Effector CD8-positive, alpha-beta T cell (primary cell): ENCODE results near the gene SNRPA.

Experiments
- DNase-seq: peaks from one replicate; lab custom pipeline; 2025; lab: John Stamatoyannopoulos, UW
- total RNA-seq, 4 experiments: gene quantifications; one replicate each; lab custom pipeline; 2026; lab: John Stamatoyannopoulos, UW

Gene SNRPA
- total RNA-seq: 41.7 to 63.1 (median 42.5) reads per million in 4 experiments

- DNase-seq: peak; percentile 91
Measured at GRCh38 chr19:40750874-40751537, at the start of gene SNRPA. SNRPA (plus strand) TSS chr19:40751203; CDS start chr19:40751409, 206 bp downstream.

- no peak for DNase-seq
Measured at GRCh38 chr19:40701758-40702157, 49.2 kb upstream of the SNRPA start.

GRCh38 chr19:40702337-40703012, 48.5 kb upstream of the SNRPA start:
- DNase-seq: no peak

GRCh38 chr19:40703029-40703755, 47.8 kb upstream of the SNRPA start:
- DNase-seq: no peak

- no peak for DNase-seq
Measured at GRCh38 chr19:40704491-40705361, 46.3 kb upstream of the SNRPA start.

GRCh38 chr19:40705362-40705651, 45.7 kb upstream of the SNRPA start:
- no peak for DNase-seq

- DNase-seq: no peak
Measured at GRCh38 chr19:40705950-40706619, 44.9 kb upstream of the SNRPA start.

- no peak for DNase-seq
Measured at GRCh38 chr19:40707615-40708014, 43.4 kb upstream of the SNRPA start.

GRCh38 chr19:40709817-40710216, 41.2 kb upstream of the SNRPA start:
- DNase-seq: no peak

GRCh38 chr19:40713939-40714338, 37.1 kb upstream of the SNRPA start:
- no peak for DNase-seq

- peak; percentile 89 for DNase-seq
Measured at GRCh38 chr19:40714441-40715299, 36.3 kb upstream of the SNRPA start.

GRCh38 chr19:40716031-40716481, 34.9 kb upstream of the SNRPA start:
- peak; percentile 41 for DNase-seq

- DNase-seq: peak; percentile 100
Measured at GRCh38 chr19:40716482-40717324, 34.3 kb upstream of the SNRPA start, which contains the start of the genes COQ8B and ITPKC. COQ8B (minus strand) TSS chr19:40716886; CDS start chr19:40714632, 2,254 bp downstream. ITPKC (plus strand) TSS chr19:40717112; CDS start chr19:40717136, 24 bp downstream.

- no peak for DNase-seq
Measured at GRCh38 chr19:40717325-40717879, 33.6 kb upstream of the SNRPA start.

- DNase-seq: no peak
Measured at GRCh38 chr19:40717880-40718773, 32.9 kb upstream of the SNRPA start.

- no peak for DNase-seq
Measured at GRCh38 chr19:40718774-40719391, 32.1 kb upstream of the SNRPA start.

GRCh38 chr19:40719414-40719894, 31.5 kb upstream of the SNRPA start:
- no peak for DNase-seq
